Natural killer cell (primary cell): Measurements from ENCODE around the gene AP3S1. TPM values are rescaled to one million over a fixed set of nuclear protein-coding genes. Genes with fewer than 3 reads are reported as not detected.
"Not testable (repeated sequence)": the region's sequence is repeated elsewhere in the genome, so short reads cannot be mapped to it uniquely, and the experiment has no call there.

Experiments used
- ATAC-seq, 3 donors: fragments of 150-1000 bp in 2 of 3; fragments of 200-7000 bp in 1 of 3; cut with Tn5 transposase; 1 replicate in 1 of 3; 2 replicates in 2 of 3; pipeline ENCODE4 v1.10.0; 2021; ENCODE audit warnings: mild to moderate bottlenecking in 2 of 3, moderate library complexity in 2 of 3
- DNase-seq, 2 donors: peaks; one replicate each; pipeline versions ENCODE4 v3.0.0 to v3.0.0-alpha.2; 2013 to 2021; ENCODE audit warnings: mixed read lengths in 1 of 2
- H3K27ac ChIP-seq: one replicate; pipeline ENCODE4 v1.5.1; 2013; ENCODE audit warnings: mild to moderate bottlenecking, low read length
- H3K27me3 ChIP-seq: one replicate; pipeline ENCODE4 v1.6.1; 2013; ENCODE audit warnings: low read length; ENCODE audit not compliant: control insufficient read depth, insufficient read depth
- H3K36me3 ChIP-seq: one replicate; pipeline ENCODE4 v1.6.1; 2013; ENCODE audit warnings: low read length; ENCODE audit not compliant: control insufficient read depth, insufficient read depth
- H3K4me1 ChIP-seq: one replicate; pipeline ENCODE4 v1.6.1; 2013; ENCODE audit warnings: low read length; ENCODE audit not compliant: control insufficient read depth, insufficient read depth
- H3K4me3 ChIP-seq: one replicate; pipeline ENCODE4 v1.5.1; 2013; ENCODE audit warnings: low read length
- H3K9me3 ChIP-seq: one replicate; pipeline ENCODE4 v1.6.1; 2013; ENCODE audit warnings: low read length; ENCODE audit not compliant: control insufficient read depth, insufficient read depth
- H3K27ac Mint-ChIP-seq, 2 donors: one replicate each; pipeline ENCODE4 v1.8.0; 2022; ENCODE audit warnings: mild to moderate bottlenecking in 2 of 2, mixed read lengths in 2 of 2, moderate library complexity in 1 of 2
- H3K27me3 Mint-ChIP-seq, 2 donors: one replicate each; pipeline ENCODE4 v1.8.0; 2022; ENCODE audit warnings: low read depth in 2 of 2, mixed read lengths in 2 of 2
- H3K36me3 Mint-ChIP-seq: one replicate; pipeline ENCODE4 v1.8.0; 2022; ENCODE audit warnings: mixed read lengths
- H3K4me1 Mint-ChIP-seq, 2 donors: one replicate each; pipeline ENCODE4 v1.8.0; 2022; ENCODE audit warnings: mixed read lengths in 2 of 2
- H3K4me3 Mint-ChIP-seq: one replicate; pipeline ENCODE4 v1.8.0; 2022; ENCODE audit warnings: mild to moderate bottlenecking, moderate library complexity, mixed read lengths
- H3K9me3 Mint-ChIP-seq, 2 donors: one replicate each; pipeline ENCODE4 v1.8.0; 2022; ENCODE audit warnings: mixed read lengths in 2 of 2
- WGBS: methylation state at CpG from one replicate; pipeline ENCODE4 v1.1.7; 2013; ENCODE audit warnings: missing lambda C conversion rate; ENCODE audit not compliant: insufficient coverage; 5-methylcytosine and 5-hydroxymethylcytosine counted together
- intact Hi-C: fragments of 100-400 bp; cut with micrococcal nuclease; formaldehyde crosslinking; loops from one replicate; pipeline ENCODE4 v1.14.2; 2022
- total RNA-seq, 4 donors: library from RNA; stranded (reverse); fragments of 120-200 nt in 1 of 4; gene quantifications; one replicate each; pipeline versions ENCODE4 v1.2.3 to v1.2.4, GENCODE V29; 2013 to 2022
- TF ChIP-seq, protein P1 (sequence below): fragments of 200-600 bp; IDR thresholded peaks from one replicate; pipeline ENCODE4 v1.8.0; 2022; ENCODE audit warnings: antibody characterized with exemption

AP3S1 gene
- total RNA-seq, 3 donors from 2014 or later (not counting 1 experiment from before 2014, with no cell fraction given), result 35.5 to 57.9 (median 37.1) TPM

GRCh38 chr5:115920171-115920725 is 78.5 kb downstream of the AP3S1 start:
- H3K27ac Mint-ChIP-seq, result no peak overlapping the region
- no peaks in the 10 kb centered on the region for H3K36me3 ChIP-seq
- TF ChIP-seq, protein P1, sequence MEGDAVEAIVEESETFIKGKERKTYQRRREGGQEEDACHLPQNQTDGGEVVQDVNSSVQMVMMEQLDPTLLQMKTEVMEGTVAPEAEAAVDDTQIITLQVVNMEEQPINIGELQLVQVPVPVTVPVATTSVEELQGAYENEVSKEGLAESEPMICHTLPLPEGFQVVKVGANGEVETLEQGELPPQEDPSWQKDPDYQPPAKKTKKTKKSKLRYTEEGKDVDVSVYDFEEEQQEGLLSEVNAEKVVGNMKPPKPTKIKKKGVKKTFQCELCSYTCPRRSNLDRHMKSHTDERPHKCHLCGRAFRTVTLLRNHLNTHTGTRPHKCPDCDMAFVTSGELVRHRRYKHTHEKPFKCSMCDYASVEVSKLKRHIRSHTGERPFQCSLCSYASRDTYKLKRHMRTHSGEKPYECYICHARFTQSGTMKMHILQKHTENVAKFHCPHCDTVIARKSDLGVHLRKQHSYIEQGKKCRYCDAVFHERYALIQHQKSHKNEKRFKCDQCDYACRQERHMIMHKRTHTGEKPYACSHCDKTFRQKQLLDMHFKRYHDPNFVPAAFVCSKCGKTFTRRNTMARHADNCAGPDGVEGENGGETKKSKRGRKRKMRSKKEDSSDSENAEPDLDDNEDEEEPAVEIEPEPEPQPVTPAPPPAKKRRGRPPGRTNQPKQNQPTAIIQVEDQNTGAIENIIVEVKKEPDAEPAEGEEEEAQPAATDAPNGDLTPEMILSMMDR, result no peak
- no peaks in the 10 kb centered on the region for H3K4me1 Mint-ChIP-seq
- intact Hi-C loops, result no loop called here
- no peak overlapping the region for H3K4me3 ChIP-seq
- no peaks in the 10 kb centered on the region for H3K4me1 ChIP-seq
- H3K27me3 Mint-ChIP-seq, result no peaks in the 10 kb centered on the region
- H3K4me3 Mint-ChIP-seq, result no peak overlapping the region
- H3K36me3 Mint-ChIP-seq, result no peaks in the 10 kb centered on the region
- 95% methylated on average over 2 of the region's 3 CpGs for WGBS
- DNase-seq (no peak), ATAC-seq (no peak)
- H3K9me3 ChIP-seq, result no peaks in the 10 kb centered on the region
- H3K27me3 ChIP-seq, result no peaks in the 10 kb centered on the region
- no peaks in the 10 kb centered on the region for H3K9me3 Mint-ChIP-seq
- H3K27ac ChIP-seq, result no peak overlapping the region

GRCh38 chr5:115928578-115929407 is 87.1 kb downstream of the AP3S1 start:
- intact Hi-C loops, H3K27me3 ChIP-seq, H3K27ac Mint-ChIP-seq, H3K4me3 ChIP-seq, H3K9me3 ChIP-seq, H3K4me3 Mint-ChIP-seq, H3K9me3 Mint-ChIP-seq, H3K27me3 Mint-ChIP-seq, DNase-seq, ATAC-seq, H3K4me1 ChIP-seq, H3K27ac ChIP-seq, H3K36me3 ChIP-seq, H3K36me3 Mint-ChIP-seq, H3K4me1 Mint-ChIP-seq: not testable (repeated sequence)
- WGBS, result 91% methylated on average over 12 of the region's 12 CpGs

DNA sequence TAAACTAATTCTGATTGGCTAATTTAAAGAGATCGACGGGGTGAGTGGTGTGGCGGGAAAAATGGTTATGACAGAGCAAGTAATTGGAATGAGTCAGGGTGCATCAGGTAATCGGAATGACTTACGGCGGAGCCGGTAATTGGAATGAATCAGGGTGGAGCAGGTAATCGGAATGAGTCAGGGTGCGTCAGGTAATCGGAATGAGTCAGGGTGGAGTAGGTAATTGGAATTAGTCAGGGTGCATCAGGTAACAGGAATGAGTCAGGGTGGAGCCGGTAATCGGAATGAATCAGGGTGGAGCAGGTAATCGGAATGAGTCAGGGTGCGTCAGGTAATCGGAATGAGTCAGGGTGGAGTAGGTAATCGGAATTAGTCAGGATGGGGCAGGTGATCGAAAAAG is 88.4 kb downstream of the AP3S1 start:
- H3K4me3 ChIP-seq, H3K4me1 Mint-ChIP-seq, H3K4me1 ChIP-seq, H3K4me3 Mint-ChIP-seq, H3K9me3 Mint-ChIP-seq, H3K27ac ChIP-seq, ATAC-seq, H3K36me3 ChIP-seq, DNase-seq, H3K27ac Mint-ChIP-seq, H3K36me3 Mint-ChIP-seq, H3K27me3 ChIP-seq, H3K9me3 ChIP-seq, H3K27me3 Mint-ChIP-seq, intact Hi-C loops: not testable (repeated sequence)
- WGBS, result 95% methylated on average over 17 of the region's 17 CpGs

DNA sequence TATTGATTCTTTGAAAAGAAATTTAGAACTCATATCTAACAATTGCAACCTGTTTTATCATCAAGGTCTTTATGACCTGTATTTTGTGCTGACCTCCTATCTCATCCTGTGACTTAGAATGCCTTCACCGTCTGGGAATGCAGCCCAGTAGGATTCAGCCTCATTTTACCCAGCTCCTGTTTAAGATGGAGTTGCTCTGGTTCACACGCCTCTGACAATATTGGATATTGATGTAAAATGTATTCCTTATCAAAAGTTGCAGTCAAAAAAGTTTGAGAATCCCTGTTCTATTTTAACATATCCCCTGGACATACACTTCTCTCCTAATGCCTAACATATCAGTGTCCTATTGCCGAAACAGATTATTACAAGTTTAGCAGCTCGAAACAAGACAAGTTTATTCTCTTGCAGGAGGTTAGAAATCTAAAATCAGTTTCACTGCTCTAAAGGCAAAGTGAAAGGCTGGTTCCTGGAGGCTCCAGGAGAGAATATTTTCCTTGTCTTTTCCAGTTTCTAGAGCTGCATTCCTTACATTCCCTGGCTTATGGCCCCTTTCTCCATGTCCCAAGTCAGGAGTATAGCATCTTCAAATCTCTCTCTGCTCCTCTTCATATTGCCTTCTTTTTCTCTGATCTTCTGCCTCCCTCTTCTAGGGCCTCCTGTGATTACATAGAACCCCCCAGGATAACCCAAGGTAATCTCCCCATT is 89.0 kb downstream of the AP3S1 start:
- Histone ChIP-seq H3K27me3 (no peaks in the 10 kb centered on the region), H3K4me3 (no peak overlapping the region), H3K36me3 (no peaks in the 10 kb centered on the region), H3K27ac (no peak overlapping the region), H3K4me1 (no peaks in the 10 kb centered on the region), H3K9me3 (no peaks in the 10 kb centered on the region)
- Mint-ChIP-seq H3K4me1 (no peaks in the 10 kb centered on the region), H3K4me3 (no peak overlapping the region), H3K27ac (no peak overlapping the region), H3K27me3 (no peaks in the 10 kb centered on the region), H3K36me3 (no peaks in the 10 kb centered on the region), H3K9me3 (no peaks in the 10 kb centered on the region)
- ATAC-seq (no peak), DNase-seq (no peak)
- intact Hi-C loops, result no loop called here
- TF ChIP-seq, protein P1, result no peak
- WGBS, result 85% methylated on average over 3 of the region's 4 CpGs
